AG04449 (cell line): ENCODE results near the gene TET1.

ENCODE experiments used
- CTCF ChIA-PET: fragments of 350-600 bp; formaldehyde crosslinking; extraction: SDS; loops from one replicate; lab custom pipeline; 2021; ENCODE audit warnings: antibody characterized with exemption; lab: Yijun Ruan, JAX
- POLR2A ChIA-PET: fragments of 400-600, 350-600 bp; formaldehyde crosslinking; extraction: SDS; loops from one replicate; lab custom pipeline; 2020; ENCODE audit warnings: antibody characterized with exemption, inconsistent platforms; lab: Yijun Ruan, JAX
- DNase-seq: peaks from one replicate; pipeline ENCODE4 v3.0.0-alpha.2; 2010; ENCODE audit warnings: low read depth, low spot score
- H3K4me3 ChIP-seq: 2 replicates; pipeline ENCODE4 v1.5.1; 2011; ENCODE audit warnings: low read depth, mild to moderate bottlenecking, control low read depth, low read length
- TF ChIP-seq, protein P1 (sequence below): IDR thresholded peaks from one replicate; pipeline ENCODE4 v1.5.1; 2011; ENCODE audit warnings: mild to moderate bottlenecking, moderate library complexity, low read length, control low read depth, inconsistent platforms; ENCODE audit not compliant: insufficient read depth; ENCODE audit errors: missing control alignments

TET1 gene

GRCh38 chr10:68655620-68656126 lies 95.5 kb downstream of the TET1 start:
- ChIA-PET POLR2A (no interaction called here), CTCF (interaction anchor here (1.0 kb wide), 1 partner anchor 66 kb away, joined by 3 read pairs; no protein-coding TSS in a partner anchor)
- no peak for DNase-seq
- TF ChIP-seq, protein P1, sequence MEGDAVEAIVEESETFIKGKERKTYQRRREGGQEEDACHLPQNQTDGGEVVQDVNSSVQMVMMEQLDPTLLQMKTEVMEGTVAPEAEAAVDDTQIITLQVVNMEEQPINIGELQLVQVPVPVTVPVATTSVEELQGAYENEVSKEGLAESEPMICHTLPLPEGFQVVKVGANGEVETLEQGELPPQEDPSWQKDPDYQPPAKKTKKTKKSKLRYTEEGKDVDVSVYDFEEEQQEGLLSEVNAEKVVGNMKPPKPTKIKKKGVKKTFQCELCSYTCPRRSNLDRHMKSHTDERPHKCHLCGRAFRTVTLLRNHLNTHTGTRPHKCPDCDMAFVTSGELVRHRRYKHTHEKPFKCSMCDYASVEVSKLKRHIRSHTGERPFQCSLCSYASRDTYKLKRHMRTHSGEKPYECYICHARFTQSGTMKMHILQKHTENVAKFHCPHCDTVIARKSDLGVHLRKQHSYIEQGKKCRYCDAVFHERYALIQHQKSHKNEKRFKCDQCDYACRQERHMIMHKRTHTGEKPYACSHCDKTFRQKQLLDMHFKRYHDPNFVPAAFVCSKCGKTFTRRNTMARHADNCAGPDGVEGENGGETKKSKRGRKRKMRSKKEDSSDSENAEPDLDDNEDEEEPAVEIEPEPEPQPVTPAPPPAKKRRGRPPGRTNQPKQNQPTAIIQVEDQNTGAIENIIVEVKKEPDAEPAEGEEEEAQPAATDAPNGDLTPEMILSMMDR, result no peak
- no peak overlapping the region for H3K4me3 ChIP-seq

DNA sequence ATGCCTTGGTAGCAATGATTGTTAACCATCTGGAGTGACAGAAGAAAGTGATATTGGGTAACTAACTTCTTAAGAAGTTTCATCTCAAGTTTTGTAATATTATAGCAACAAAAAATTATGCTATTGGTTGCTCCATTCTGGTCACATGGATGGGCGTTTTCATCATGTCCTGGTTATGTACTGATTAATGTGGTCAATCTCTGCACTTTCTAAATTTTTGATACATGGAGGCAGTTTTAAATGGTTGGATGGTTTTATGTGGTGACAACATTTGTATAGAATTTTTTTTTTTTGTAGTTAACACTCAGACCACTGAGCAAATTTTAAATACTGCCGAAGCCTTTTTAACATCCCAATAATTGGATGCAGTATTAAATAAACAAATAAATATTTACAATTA lies 105.7 kb downstream of the TET1 start:
- POLR2A ChIA-PET, result no interaction called here
- peak; percentile 41 for DNase-seq
- H3K4me3 ChIP-seq, result no peak overlapping the region
- CTCF ChIA-PET, result no interaction called here
- TF ChIP-seq, protein P1, result no peak

DNA sequence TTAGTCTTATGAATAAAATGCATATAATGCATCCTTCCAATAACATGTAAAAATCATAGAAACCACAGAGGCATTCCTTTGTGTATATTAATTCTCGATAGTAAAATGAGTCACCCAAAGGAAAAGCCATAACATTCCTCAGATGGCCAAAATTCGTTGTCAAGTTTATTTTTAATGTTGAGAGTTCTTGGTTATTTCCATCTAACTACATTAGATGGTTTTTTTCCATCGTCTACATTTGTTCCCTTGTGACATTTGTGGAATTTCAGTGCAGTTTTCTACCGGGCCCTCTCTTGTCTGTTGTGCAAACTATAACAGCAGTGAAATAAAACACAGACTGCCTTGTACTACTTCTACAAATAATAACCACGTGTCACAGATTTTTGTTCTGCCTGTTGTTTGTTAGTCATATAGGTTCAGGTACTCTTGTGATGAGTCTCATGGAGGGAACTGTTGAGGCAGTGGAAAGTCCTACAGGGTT lies 106.2 kb downstream of the TET1 start:
- POLR2A ChIA-PET, result no interaction called here
- H3K4me3 ChIP-seq, result no peak overlapping the region
- CTCF ChIA-PET, result interaction anchor here (1.0 kb wide), 1 partner anchor 19 kb away, joined by 3 read pairs; no protein-coding TSS in a partner anchor
- peak; percentile 83 for DNase-seq
- TF ChIP-seq, protein P1, result no peak

DNA sequence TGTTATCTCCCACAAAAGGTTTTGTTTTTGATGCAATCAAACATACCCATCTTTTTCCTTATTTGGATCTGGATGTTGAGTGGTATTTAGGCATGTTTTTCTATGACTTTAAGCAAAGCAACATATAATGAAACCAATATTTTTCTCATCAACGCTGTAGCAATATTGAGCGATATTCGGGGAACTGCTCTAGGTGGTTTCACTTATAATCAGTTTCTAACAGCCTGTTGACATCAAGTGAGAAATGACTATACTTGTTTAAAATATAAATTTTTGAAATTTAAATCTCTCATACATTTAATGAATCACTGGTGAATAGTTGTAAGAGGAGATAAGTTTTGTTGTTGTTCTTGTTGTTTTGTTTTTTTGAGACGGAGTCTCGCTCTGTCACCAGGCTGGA lies 108.1 kb downstream of the TET1 start:
- ChIA-PET POLR2A (no interaction called here), CTCF (no interaction called here)
- TF ChIP-seq, protein P1, result no peak
- H3K4me3 ChIP-seq, result no peak overlapping the region
- DNase-seq, result no peak

- CTCF ChIA-PET, result no interaction called here
- H3K4me3 ChIP-seq, result no peak overlapping the region
- POLR2A ChIA-PET, result no interaction called here
- no peak for DNase-seq
- TF ChIP-seq, protein P1, result no peak
Observed at GRCh38 chr10:68668972-68669371, 108.8 kb downstream of the TET1 start.

DNA sequence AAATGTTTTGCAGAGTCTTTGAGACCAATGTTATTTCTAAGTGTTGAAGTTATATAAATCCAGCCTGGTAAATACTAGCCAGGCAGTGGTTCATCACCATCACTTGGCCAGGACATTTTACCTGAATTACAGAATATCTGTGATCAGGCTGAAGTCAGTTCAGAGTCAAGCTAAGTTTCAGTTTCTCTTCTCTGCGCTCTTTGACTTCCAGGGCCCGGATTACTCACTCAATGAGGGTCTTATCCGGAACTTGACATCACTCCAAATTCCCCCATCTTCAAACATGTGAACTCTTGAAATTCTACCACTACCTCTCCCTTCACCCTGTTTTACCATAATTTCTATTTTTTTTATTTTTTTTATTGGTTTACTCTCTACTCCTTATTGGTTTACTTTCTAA lies 124.3 kb downstream of the TET1 start:
- no peak overlapping the region for H3K4me3 ChIP-seq

More for the DNA sequence above, 124.3 kb downstream of the TET1 start:
- TF ChIP-seq, protein P1, result no peak
- no peak for DNase-seq
- POLR2A ChIA-PET, result no interaction called here
- CTCF ChIA-PET, result no interaction called here
